GM23248 (cell line): ENCODE data around the gene WDR93.

Experiments
- EZH2 ChIP-seq: fragments of 200-600 bp; sonication (generic); IDR thresholded peaks from 2 replicates; pipeline ENCODE4 v1.6.1; 2018; ENCODE audit warnings: antibody characterized with exemption, mild to moderate bottlenecking; ENCODE audit not compliant: insufficient read depth, poor library complexity, severe bottlenecking
- EZH2phosphoT487 ChIP-seq: fragments of 200-600 bp; sonication (generic); IDR thresholded peaks from 2 replicates; pipeline ENCODE4 v1.6.1; 2018; ENCODE audit warnings: antibody characterized with exemption, moderate library complexity, mild to moderate bottlenecking, low read depth; ENCODE audit not compliant: insufficient read depth

DNA sequence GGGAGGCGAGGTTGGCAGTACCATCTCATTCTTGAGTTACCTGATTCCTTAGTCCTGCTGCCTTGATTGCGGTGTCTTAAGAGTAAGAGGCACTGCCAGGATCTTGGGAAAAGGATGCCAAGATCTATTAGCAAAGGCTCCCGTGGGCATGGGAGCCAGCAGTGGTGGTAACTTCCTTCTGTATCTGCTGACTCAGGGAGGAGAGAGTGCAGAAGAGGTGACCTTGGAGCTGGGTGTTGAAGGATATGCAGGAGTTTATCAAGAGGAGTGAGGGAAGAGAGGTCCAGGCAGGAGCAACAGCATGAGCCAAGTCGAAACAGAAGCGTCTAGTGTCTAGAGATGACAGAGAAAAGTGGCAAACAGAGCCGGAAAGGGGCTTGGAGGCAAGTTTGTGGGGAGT is 90.0 kb downstream of the WDR93 start:
- TF ChIP-seq EZH2 (no peak), EZH2phosphoT487 (no peak)
